ENCODE results near the gene RGL1.

The RGL1 gene

DNA sequence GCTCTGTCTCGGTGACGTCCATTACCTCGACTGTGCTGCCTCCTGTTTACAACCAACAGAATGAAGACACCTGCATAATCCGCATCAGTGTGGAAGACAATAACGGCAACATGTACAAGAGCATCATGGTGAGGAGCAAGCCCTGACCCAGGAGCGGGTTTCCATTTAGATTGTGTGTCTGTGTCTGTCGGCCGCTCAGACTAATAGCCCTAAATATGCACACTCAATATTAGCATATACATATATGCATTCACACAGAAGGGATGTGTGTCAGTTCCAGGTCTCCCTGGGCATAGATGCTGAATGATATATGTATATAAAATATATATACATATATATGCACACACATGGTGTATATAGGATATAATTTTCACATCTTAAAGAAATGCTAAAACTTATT lies 111.7 kb downstream of the RGL1 start:
- no peak for DNase-seq (ENCODE audit: low spot score)

- DNase-seq (ENCODE audit: low spot score): no peak
Measured at GRCh38 chr1:183918589-183918988, 113.7 kb downstream of the RGL1 start.

DNA sequence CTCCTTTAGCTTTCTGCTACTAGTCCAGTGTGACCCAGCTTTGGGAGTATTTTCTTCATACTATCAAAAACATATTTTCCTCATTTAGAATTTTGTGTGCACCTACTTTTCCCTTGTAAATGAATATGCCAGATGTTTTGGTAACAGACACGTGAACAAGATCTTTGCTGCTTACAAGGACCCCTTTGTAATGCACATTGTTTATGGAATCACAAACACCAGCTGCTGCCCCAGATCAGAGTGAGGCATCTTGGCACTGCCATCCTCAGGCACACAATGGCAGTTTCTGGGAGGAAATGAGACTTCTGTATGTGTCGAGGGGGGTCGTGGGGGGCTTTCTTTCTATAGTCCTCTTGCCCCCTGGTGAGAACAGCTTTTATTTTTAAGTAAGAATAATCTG lies 115.7 kb downstream of the RGL1 start:
- peak; percentile 94 for DNase-seq (ENCODE audit: low spot score)

DNA sequence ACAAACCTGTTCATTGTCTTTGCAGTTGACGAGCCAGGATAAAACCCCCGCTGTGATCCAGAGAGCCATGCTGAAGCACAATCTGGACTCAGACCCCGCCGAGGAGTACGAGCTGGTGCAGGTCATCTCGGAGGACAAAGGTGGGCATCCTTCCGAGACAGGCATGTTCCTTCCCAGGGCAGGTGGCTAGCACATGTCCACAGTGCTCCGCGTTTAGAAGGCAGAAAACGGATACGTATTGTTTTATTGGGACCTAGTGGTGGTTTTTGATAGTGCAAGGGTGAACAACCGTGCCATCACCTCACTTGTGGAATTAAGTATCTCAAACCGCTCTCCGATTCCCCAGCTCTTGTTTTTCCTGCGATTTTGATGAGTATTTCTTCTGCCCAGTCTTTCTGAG lies 117.3 kb downstream of the RGL1 start:
- DNase-seq (ENCODE audit: low spot score): no peak

GRCh38 chr1:183925947-183926346 lies 121.0 kb downstream of the RGL1 start:
- no peak for DNase-seq (ENCODE audit: low spot score)

GRCh38 chr1:183926983-183927382 lies 122.1 kb downstream of the RGL1 start:
- DNase-seq (ENCODE audit: low spot score): no peak

GRCh38 chr1:183931646-183932271 lies 126.8 kb downstream of the RGL1 start:
- no peak for DNase-seq (ENCODE audit: low spot score)

DNA sequence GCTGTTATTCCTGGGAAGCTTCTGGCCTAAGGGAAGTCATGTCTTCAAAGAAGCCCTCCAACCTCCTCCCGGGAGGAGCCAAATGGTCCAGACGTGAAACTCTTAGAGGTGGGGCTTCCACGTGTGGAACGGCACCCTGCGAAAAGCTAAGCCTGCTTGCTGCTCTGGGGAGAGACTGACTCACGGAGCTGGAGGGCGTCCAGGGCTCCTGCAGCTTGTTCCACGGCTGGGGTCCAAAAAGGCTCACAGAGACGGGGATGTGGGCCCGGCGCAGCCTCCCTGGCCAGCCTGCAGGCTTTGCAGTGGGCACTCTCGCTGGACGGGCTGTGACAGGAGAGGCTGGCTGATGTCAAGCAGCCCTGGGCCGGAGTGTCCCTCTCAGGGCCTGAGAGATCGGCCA lies 127.5 kb downstream of the RGL1 start:
- DNase-seq (ENCODE audit: low spot score): peak; percentile 93

DNA sequence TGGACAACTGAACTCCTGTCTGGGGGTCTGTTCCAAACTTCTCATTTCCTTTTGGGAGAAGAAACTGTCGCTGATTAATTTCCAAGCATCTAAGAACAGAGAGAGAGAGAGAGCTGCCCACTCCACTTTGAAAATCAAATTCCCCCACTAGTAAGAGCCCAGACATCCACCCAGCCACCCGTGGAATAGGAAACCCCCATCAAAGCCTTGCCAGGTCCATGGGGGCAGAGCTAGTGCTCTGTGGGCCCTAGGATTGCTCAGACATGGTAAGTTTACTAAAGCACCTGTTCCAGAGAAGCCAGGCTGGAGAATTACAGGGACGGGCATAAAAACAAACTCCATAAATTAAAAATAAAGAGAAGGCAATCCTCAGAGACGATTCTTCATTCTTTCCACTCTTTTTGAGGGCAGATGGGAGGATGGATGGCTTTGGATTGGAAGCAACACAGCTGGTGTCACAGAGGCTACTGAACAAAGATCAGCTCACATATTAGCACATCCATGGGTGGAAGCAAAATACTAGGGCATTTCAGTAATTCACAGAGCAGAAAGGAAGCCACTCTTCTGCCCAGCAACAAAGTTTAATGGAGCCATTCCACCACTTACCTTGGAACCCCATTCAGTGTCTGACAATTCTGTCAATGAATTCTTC lies 128.7 kb downstream of the RGL1 start:
- DNase-seq (ENCODE audit: low spot score): peak; percentile 52

DNA sequence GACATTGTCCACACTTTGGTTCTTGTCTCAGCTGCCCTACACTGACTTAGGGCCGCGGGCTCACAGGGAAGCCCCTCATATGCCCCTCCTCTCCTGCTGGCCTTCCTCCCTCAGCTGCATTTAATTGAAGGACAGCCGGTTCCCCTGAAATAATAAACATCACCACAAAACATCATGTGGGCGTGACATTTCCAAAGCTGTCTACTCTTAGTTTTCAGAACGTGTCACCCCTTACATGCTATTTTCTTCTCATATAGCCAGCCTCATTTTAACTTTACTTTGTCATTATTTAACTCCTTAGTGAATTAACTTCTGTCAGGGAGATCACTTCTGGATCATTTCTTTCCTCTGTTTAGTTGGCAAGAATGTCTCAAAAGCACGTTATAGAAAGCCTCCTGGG lies 129.4 kb downstream of the RGL1 start:
- DNase-seq (ENCODE audit: low spot score): no peak

- no peak for DNase-seq (ENCODE audit: low spot score)
Measured at GRCh38 chr1:183936009-183936408, 131.1 kb downstream of the RGL1 start.

DNA sequence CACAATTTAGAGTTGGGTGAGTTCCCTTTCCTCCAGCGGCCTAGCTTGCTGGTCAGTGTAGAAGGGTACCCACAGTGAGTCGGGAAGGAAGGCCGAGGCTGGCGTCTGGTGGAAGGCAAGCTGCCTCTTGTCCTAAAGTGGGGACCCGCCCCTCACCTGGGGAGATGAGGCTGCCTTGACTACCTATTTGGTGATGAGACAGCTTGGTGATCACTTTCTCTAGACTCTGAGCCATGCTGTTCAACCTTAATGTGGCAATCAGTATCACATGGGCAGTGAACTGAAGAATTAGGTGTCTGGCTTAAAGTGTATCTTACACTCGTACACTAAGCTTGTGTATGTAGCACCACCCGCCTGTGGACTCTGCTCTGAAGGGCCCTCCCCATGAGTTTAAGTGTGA lies 131.9 kb downstream of the RGL1 start:
- DNase-seq (ENCODE audit: low spot score): no peak

DNA sequence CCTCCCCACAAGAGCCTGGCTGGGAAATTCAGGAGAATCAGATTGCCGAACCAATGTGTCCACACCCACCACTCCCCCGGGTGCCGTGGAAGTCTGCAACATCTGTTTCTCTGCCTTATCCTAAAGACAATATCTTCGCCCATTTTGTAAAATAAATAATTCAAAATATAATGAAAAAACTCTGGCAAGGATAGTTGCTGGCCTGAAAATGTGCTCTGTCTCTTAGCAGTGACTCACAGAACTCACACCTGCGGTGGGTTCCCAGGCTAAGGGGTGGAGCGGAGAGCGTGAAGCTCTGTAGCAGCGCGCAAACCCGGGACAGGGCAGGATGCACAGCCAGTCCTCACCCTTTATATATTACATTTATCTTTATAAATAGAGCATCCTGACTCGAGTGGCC lies 132.7 kb downstream of the RGL1 start:
- no peak for DNase-seq (ENCODE audit: low spot score)

DNA sequence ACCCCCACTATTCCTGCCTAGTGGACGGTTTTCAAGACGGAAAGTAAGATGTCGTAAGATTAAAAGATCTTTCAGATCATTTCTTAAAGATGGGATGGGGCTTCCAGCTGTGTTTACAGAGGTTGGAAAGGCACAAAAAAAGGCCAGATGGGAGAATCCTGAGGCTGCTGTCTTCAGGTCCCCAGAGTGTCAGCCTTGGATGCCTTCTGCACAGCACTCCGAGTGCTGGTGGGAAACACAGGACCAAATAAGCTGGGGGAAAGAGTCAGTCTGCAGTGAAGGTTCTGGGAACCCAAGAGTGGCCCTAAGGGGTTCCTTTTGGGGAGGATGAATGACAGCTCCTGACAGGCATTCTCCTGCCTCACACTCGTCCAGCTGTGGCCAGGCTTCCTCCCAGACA lies 136.1 kb downstream of the RGL1 start:
- no peak for DNase-seq (ENCODE audit: low spot score)

DNA sequence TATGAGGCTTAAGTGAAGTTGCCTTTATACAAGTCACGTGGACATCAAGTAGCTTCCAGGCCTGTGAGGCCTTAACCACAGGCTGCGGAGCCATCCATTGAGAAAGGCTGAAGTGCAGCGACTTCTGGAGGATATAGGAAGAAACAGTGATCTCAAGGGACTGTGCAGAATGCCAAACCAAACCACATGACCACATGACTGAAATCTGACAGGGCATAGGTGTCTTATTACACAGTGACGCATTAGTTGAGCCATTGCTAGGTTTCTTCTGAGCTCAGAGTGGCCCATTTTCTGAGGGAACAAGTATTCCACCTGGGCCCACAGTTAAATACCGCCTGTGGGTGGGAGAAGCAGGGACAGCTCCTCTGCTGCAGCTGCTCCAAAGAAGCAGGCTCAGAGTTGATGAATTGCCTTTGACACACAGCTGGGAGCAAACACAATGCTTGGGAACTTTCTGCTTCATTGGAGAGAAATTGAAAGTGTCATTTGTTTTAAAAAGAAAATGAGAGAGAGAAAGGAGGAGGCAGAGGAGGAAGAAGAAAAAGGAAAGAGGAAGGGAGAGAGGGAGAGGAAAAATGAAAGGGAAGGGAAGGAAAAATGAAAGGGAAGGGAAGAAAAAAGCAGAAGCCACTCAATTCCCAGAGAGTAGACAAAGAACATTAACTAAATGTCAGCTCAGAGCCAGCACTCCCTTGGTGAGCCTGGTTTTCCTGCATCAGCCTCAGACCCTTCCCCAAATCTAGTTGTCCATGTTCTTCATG lies 138.2 kb downstream of the RGL1 start:
- DNase-seq (ENCODE audit: low spot score): no peak

GRCh38 chr1:183945428-183946319 lies 140.8 kb downstream of the RGL1 start:
- DNase-seq (ENCODE audit: low spot score): no peak

- DNase-seq (ENCODE audit: low spot score): no peak
Measured at GRCh38 chr1:183946320-183946613, 141.3 kb downstream of the RGL1 start.

GRCh38 chr1:183947988-183948387 lies 143.1 kb downstream of the RGL1 start:
- no peak for DNase-seq (ENCODE audit: low spot score)

- no peak for DNase-seq (ENCODE audit: low spot score)
Measured at GRCh38 chr1:183952101-183952500, 147.2 kb downstream of the RGL1 start.

DNA sequence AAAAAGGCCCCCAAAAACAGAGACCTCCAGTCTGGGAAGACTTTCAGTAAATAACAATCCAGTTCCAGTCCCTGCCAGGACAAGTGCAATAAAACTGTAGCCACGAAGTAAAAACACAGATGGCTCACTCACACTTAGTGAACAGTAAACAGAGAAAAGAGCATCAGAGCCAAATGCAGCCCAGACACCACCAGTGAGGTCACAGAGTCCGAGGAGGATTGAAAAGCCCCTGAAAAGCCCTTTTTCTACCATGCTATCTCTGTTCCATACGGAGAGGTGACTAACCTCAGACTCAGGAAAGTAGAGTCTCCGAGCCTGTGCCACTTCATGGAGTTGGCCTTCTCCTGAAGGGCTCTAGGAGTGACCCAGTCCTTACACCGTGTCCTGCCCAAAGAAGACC lies 148.1 kb downstream of the RGL1 start:
- no peak for DNase-seq (ENCODE audit: low spot score)

DNA sequence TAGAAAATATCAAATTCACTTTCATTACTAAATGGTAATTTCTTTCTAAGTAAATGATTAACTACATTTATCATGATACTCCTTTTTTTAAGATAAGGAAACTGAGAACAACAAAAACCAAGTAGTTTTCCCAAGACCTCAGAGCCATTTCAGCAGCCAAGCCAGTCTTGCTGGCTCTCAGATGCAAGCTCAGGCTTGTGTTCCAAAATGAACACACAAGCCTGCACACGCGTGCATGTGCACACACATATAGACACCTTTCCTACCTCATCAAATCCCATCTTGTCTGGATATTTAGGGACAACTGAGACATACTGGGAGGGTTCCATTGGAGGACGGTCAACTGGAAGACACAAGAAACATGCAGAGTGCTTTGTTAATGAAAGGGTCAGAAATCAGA lies 149.6 kb downstream of the RGL1 start:
- DNase-seq (ENCODE audit: low spot score): no peak

DNA sequence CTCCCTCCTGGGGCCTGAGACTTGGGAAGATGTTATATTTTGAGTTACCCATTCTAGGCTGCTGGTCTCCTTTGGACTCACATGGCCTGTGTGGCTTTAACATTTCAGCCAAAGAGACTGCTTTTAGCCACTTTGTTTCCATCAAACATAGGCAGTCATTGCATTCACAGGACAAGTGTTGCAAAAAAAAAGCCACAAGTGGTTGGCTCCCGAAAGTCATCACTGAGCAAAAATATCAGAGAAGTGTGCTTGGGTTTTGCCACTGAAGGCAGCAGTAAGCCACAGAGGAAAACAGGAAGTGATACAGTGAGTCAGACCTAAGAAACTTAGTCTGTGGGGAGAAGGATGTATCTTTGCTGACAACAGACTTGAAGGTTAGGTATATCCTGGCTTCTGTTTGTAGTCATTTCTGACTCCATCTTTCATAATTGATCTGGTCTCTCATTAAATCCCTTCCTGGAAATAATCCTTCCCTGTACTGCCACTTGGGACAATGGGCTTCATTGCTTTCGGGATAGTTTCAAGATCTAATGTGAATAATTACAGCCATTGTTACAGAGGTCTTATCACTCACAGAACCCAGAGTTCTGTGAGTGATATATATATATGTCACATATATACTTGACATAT lies 151.8 kb downstream of the RGL1 start:
- DNase-seq (ENCODE audit: low spot score): peak; percentile 68
